Brain pericyte (primary cell): ENCODE measurements around the gene UGT1A7.
"Not testable (repeated sequence)": the region's sequence is repeated elsewhere in the genome, so short reads cannot be mapped to it uniquely, and the experiment has no call there.

Experiments used
- DNase-seq: peaks from one replicate; pipeline ENCODE4 v3.0.0-alpha.2; 2012; ENCODE audit warnings: low read depth, low spot score

The UGT1A7 gene

DNA sequence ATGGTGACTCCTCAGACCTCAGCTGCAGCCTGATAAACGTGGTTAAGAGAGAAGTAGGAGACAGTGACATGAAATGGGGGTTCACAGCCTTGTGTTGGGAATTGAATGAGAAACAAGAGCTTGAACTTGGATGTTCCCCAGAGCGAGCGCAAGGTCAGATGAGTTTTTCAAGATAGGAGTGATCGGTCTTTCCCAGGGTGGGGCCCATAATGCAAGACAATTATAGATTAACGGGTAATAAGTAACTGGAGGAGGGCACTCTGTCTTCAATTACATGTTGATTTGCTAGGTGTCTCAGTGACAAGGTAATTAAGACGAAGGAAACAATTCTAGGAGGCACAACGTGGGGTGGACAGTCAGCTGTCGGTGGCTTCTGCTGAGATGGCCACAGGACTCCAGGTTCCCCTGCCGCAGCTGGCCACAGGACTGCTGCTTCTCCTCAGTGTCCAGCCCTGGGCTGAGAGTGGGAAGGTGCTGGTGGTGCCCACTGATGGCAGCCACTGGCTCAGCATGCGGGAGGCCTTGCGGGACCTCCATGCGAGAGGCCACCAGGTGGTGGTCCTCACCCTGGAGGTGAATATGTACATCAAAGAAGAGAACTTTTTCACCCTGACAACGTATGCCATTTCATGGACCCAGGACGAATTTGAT is 31.0 kb downstream of the UGT1A7 start, which contains the start of gene UGT1A5:
UGT1A5 (plus strand) TSS at position 297 of the 651 bp plus-strand sequence; CDS start at position 382, 85 bp downstream.
- no peak for DNase-seq

GRCh38 chr2:233713262-233713615 is 31.5 kb downstream of the UGT1A7 start:
- DNase-seq: no peak

DNA sequence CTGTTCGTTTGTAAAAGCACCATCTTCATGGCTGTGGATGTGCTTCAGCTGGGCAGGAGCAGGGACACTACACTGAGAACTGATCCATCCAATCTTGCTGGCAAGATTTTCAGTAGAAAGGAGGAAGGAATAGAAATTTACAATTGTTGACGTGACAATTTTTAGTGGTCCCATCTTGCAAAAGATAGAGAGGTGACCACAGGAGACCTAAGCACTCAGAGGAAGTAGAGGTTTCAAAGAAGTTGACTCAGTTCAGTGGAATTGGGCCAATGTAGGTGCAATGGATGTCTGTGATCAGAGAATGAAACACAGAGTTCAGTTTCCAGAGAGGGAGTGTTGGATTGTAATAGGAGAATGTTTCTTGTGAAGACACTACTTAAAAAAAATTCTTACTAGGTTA is 32.4 kb downstream of the UGT1A7 start:
- DNase-seq: no peak

GRCh38 chr2:233718552-233718951 is 36.9 kb downstream of the UGT1A7 start, which contains the start of gene UGT1A4:
TSS of gene UGT1A4 (plus strand) at chr2:233718736. CDS start at chr2:233718821, 85 bp downstream.
- no peak for DNase-seq

- DNase-seq: no peak
Observed at GRCh38 chr2:233728723-233729301, 47.1 kb downstream of the UGT1A7 start, which contains the start of gene UGT1A3. TSS of gene UGT1A3 (plus strand) at chr2:233729042. CDS start at chr2:233729127, 85 bp downstream.

DNA sequence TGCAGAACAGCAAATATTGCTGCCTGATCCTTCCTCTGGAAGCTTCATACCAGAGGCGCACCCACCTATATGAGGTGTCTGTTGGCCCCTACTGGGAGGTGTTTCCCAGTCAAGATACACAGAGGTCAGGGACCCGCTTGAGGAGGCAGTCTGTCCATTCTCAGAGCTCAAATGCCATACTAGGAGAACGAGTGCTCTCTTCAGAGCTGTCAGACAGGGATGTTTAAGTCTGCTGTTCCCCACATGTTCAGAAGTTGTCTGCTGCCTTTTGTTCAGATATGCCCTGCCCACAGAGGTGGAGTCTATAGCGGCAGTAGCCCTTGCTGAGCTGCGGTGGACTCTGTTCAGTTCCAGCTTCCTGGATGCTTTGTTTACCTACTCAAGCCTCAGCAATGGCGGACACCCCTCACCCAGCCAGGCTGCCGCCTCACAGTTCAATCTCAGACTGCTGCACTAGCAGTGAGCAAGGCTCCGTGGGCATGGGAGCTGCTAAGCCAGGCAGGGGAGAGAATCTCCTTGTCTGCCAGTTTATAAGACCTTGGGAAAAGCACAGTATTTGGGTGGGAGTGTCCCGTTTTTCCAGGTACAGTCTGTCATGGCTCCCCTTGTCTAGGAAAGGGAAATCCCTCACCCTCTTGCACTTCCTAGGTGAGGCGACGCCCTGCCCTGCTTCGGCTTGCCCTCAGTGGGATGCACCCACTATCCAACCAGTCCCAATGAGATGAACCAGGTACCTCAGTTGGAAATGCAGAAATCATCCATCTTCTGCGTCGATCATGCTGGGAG is 55.4 kb downstream of the UGT1A7 start:
- not testable (repeated sequence) for DNase-seq

DNA sequence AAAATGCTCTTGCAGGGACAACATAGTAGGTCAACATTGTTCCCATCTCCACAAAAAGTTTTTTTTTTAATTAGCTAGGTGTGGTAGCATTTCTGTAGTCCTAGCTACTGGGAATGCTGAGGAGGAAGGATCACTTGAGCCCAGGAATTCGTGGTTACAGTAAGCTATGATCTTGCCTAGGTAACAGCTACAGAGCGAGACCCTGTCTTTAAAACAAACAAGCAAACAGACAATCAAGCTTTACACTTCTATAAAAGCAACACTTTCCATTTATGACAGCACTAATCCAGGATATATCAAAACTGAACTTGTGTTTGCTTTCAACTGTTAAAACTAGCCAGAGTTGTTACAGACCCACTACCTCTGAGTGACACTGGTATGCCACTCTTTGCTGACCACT is 59.2 kb downstream of the UGT1A7 start:
- no peak for DNase-seq

DNA sequence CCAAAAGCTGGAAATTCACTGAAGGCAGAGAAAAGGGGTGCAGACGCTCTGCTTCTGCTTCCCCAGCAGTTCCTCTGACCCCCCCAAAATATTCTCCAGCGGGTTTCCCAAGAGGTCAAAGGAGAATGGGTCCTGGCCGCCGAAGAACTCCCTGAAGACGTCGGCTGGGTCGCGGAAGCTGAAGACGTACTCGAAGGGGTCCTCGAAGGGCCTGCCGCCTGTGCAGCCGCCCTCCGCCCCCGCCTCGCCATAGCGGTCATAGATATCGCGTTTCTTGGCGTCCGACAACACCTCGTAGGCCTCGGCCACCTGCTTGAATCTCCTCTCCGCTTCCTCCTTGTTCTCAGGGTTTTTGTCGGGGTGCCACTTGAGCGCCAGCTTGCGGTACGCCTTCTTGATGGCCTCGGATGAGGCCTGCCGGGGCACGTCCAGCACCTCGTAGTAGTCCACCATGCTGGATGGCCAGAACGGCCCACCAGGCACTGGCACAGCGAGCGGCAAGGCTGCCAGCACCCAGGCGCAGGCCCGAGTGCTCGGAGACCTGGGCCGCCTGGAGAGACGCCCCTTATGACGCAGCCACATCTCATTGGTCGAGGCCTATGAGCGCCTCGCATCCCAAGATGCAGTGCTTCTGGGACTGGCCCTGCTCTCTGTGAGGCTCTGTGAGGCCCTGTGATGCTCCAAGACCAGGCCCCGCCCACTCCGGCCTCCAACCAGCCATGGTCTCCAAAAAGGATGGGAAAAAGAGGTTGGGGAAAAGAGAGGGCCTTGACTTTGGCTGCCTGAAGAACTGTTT is 62.0 kb downstream of the UGT1A7 start:
- no peak for DNase-seq

GRCh38 chr2:233745073-233745755 is 63.5 kb downstream of the UGT1A7 start:
- no peak for DNase-seq

- DNase-seq: not testable (repeated sequence)
Observed at GRCh38 chr2:233745838-233746237, 64.1 kb downstream of the UGT1A7 start.

DNA sequence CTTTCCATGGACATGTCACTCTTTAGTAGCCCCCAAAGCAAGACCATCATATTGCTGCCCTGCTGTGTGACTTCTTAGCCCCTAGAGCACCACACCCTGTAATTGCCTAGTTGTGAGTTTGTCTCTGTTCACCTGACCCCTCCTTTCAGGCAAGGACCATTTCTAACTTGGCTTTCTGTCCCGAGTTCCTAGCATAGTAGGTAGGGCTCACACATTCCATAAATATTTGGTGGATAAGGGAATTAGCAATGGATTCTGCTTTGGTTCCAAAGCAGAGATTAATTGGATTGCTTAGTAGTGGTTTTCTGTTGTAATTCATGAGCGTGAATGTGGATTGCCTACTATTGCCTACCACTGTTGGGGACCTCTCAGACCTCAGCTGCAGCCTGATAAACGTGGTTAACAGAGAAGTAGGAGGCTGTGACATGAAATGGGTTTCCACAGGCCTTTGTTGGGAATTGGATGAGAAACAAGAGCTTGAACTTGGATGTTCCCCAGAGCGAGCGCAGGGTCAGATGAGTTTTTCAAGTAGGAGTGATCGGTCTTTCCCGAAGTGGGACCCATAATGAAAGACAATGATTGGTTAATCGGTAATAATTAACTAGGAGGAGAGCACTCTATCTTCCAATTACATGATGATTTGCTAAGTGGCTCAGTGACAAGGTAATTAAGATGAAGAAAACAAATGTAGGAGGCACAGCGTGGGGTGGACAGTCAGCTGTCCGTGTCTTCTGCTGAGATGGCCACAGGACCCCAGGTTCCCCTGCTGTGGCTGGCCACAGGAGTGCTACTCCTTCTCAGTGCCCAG is 65.0 kb downstream of the UGT1A7 start:
- DNase-seq: no peak

- no peak for DNase-seq
Observed at GRCh38 chr2:233747283-233747544, 65.5 kb downstream of the UGT1A7 start.

DNA sequence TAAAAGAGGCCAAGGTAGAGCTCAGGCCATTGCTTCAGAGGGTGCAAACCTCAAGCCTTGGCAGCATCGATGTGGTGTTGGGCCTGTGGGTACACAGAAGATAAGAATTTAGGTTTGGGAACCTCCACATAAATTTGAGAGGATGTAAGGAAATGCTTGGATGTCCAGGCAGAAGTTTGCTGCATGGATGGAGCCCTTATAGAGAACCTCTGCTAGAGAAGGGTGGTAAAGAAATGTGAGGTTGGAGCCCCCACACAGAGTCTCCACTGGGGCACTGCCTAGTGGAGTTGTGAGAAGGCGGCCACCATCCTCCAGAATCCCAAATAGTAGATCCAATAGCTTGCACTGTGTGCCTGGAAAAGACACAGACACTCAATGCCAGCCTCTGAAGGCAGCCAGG is 69.0 kb downstream of the UGT1A7 start:
- not testable (repeated sequence) for DNase-seq

DNA sequence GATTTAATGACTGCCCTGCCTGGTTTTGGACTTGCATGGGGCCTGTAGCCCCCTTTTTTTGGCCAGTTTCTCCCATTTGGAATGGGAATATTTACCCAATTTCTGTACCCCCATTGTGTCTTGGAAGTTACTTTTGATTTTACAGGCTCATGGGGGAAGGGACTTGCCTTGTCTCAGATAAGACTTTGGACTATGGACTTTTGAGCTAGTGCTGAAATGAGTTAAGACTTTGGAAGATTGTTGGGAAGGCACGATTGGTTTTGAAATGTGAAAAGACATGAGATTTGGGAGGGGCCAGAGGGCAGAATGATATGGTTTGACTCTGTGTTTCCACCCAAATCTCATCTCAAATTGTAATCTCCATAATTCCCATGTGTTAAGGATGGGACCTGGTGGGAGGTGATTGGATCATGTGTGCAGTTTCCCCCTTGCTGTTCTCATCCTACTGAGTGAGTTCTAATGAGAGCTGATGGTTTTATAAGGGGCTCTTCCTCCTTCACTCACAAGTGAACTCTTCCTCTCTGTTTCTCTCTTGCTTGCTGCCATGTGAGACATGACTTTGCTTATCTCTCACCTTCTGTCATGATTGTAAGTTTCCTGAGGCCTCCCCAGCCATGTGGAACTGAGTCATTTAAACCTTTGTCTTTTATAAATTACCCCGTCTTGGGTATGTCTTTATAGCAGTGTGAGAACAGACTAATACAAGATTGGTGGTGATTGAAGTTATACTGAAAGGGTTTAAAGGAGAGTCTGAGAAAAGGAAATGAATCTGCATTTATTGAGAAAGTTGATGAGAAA is 69.7 kb downstream of the UGT1A7 start:
- DNase-seq: not testable (repeated sequence)

- DNase-seq: no peak
Observed at GRCh38 chr2:233754872-233755611, 73.3 kb downstream of the UGT1A7 start.

- no peak for DNase-seq
Observed at GRCh38 chr2:233756429-233757081, 74.9 kb downstream of the UGT1A7 start.

- DNase-seq: no peak
Observed at GRCh38 chr2:233758141-233758540, 76.4 kb downstream of the UGT1A7 start.

DNA sequence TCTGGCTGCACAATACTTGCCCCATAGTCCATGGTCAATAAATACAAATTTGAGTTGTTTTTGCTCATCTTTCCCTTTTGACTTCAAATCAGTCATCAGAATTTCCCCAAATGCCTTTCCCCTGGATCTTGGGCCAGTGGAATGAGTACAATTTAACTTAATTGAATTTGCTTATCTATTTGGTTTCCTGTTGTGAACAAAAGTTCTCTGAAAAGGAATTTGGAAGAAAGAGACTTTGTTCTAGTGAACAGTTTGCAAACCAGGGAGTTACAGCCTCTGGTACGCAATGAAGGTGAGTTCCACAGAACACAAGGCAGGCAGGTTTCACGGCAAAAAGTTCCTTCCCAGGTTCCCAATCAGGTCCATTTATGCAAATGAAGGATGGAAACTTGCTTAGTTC is 77.1 kb downstream of the UGT1A7 start:
- DNase-seq: no peak
